ENCODE results near the gene CXCR5. TPM values are rescaled to one million over a fixed set of nuclear protein-coding genes. Genes with fewer than 3 reads are reported as not detected.

The CXCR5 gene
- total and polyA plus RNA-seq, 2 donors (not counting 1 experiment from before 2014, with no cell fraction given) = 111 to 163 TPM

DNA sequence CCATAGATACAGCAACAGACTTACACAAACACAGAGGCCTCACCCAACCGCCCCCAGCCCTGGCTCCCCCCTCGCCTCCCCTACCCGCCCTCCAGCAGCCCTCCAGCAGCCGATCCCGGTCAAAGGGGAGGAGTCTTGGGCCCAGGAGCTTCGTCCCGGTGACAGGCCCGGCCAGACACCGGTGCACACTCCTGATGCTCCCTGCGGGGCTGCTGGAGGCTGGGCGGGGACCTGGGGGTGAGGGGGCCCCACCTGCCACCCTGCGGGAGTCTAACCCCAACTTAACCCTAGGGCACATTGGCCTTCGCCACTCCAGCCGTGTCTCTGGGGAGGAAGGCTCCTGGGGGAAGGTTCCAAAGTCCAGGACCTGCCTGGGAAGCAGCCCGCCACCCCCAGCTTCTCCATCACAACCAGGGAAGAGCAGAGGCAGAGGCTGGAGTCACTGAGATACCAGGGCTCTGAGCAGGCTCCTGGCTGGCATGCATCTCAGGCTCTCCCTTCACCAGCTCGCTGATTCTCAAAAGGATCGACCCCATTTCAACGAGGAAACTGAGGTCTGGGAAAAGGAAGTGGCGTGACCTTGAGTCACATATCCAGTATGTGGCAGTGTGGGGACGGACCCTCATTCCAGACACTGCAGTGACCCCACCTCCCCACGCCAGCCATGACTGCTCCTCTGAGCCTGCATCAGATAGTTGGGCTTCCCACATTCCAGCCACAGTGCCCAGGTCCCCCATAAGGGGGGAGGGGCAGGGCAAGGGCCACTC lies 27.6 kb downstream of the CXCR5 start:
- no peaks in the 10 kb centered on the region for H3K9me3 ChIP-seq (ENCODE audit: control extremely low read depth in 1 of 3, control insufficient read depth in 2 of 3, insufficient read depth in 1 of 3, low read length in 2 of 3)
- peaks cover 72% of the 10 kb centered on the region for H3K4me1 Mint-ChIP-seq
- H3K36me3 ChIP-seq (replicated peaks in 1 of 2; ENCODE audit: control extremely low read depth in 1 of 2, control insufficient read depth in 1 of 2, extremely low read depth in 1 of 2, insufficient read depth in 2 of 2, low read length in 1 of 2) = peaks cover 0 to 20% of the 10 kb centered on the region in 2 experiments
- ATAC-seq (ENCODE audit: low read depth) (no peak), DNase-seq (no peak)
- intact Hi-C loops (cut with micrococcal nuclease) = no loop called here
- H3K27me3 ChIP-seq (replicated peaks in 1 of 4; ENCODE audit: control extremely low read depth in 1 of 4, control insufficient read depth in 3 of 4, insufficient read depth in 4 of 4, low read length in 3 of 4) = no peaks in the 10 kb centered on the region
- H3K27ac Mint-ChIP-seq = peak overlapping the region; percentile 89
- no peaks in the 10 kb centered on the region for H3K27me3 Mint-ChIP-seq
- no peak overlapping the region for H2AFZ ChIP-seq (ENCODE audit: insufficient read depth, low read depth, low read length, poor library complexity, severe bottlenecking)
- peak overlapping the region in 1 of 2 donors; percentile 94 for H3K27ac ChIP-seq (ENCODE audit: low read length in 2 of 2)
- H3K4me2 ChIP-seq (replicated peaks; ENCODE audit: low read depth, low read length, poor library complexity, severe bottlenecking) = peak overlapping the region; percentile 79
- WGBS (ENCODE audit: insufficient coverage) = 47% methylated on average over 3 of the region's 21 CpGs
- peak overlapping the region; percentile 64 for H3K4me3 Mint-ChIP-seq
- POLR2A ChIA-PET = interaction anchor here (0.5 to 5.4 kb wide), 7 partner anchors 13 to 121 kb away, joined by 3 to 38 read pairs (median 5); partner anchors contain the start of gene DDX6
- CTCF ChIA-PET = interaction anchor here (0.6 to 15.2 kb wide), 7 partner anchors 16 to 222 kb away, joined by 3 to 288 read pairs (median 4); partner anchors contain the start of genes BCL9L and UPK2
- peaks cover 18% of the 10 kb centered on the region for H4K20me1 ChIP-seq (ENCODE audit: control insufficient read depth, insufficient read depth, low read length, poor library complexity, severe bottlenecking)
- H3K79me2 ChIP-seq (ENCODE audit: control insufficient read depth, insufficient read depth, low read length) = peaks cover 64% of the 10 kb centered on the region
- peaks cover 69 to 88% of the 10 kb centered on the region in 2 donors for H3K4me1 ChIP-seq (ENCODE audit: control insufficient read depth in 2 of 2, insufficient read depth in 2 of 2, low read length in 2 of 2)
- TF ChIP-seq, protein P1, sequence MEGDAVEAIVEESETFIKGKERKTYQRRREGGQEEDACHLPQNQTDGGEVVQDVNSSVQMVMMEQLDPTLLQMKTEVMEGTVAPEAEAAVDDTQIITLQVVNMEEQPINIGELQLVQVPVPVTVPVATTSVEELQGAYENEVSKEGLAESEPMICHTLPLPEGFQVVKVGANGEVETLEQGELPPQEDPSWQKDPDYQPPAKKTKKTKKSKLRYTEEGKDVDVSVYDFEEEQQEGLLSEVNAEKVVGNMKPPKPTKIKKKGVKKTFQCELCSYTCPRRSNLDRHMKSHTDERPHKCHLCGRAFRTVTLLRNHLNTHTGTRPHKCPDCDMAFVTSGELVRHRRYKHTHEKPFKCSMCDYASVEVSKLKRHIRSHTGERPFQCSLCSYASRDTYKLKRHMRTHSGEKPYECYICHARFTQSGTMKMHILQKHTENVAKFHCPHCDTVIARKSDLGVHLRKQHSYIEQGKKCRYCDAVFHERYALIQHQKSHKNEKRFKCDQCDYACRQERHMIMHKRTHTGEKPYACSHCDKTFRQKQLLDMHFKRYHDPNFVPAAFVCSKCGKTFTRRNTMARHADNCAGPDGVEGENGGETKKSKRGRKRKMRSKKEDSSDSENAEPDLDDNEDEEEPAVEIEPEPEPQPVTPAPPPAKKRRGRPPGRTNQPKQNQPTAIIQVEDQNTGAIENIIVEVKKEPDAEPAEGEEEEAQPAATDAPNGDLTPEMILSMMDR (IDR thresholded peaks at IDR 0.05) = no peak
- TF ChIP-seq EZH2 (IDR thresholded peaks at IDR 0.05; ENCODE audit: borderline replicate concordance, insufficient read depth, low read depth, low read length, poor library complexity, severe bottlenecking) = no peak
- no peak overlapping the region for H3K9ac ChIP-seq (ENCODE audit: low read length)
- H3K4me3 ChIP-seq (ENCODE audit: control extremely low read depth in 1 of 5, extremely low read depth in 1 of 5, insufficient read depth in 1 of 5, low read depth in 2 of 5, low read length in 4 of 5) = no peak overlapping the region
- H3K9me3 Mint-ChIP-seq (ENCODE audit: insufficient read depth) = no peaks in the 10 kb centered on the region
